Activated CD4-positive, alpha-beta T cell treated with anti-CD3 and anti-CD28 coated beads, Interleukin-10, Interleukin-2, amounts not matched to agents 100 ng/mL and 50 ng/mL, durations not matched to agents 16 hours and 8 hours (primary cell): ENCODE results near the gene ACLY.

ENCODE experiments used
- DNase-seq: peaks from one replicate; pipeline ENCODE4 v3.0.0-alpha.2; 2020

ACLY gene

DNA sequence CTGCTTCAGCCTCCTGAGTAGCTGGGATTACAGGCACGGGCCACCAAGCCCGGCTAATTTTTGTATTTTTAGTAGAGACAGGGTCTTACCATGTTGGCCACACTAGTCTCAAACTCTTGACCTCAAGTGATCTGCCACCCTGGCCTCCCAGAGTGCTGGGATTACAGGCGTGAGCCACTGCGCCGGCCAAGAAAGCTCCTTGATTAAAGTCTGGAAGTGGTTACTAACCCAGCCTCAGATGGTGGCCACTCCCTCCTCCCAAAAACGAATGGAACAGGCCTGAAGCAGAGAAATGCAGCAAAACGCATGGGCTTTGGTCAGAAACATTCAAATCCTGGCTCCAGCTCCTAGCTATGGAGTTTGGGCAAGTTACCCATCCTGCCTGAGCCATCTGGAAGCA, 94.7 kb downstream of the ACLY start:
- no peak for DNase-seq

DNA sequence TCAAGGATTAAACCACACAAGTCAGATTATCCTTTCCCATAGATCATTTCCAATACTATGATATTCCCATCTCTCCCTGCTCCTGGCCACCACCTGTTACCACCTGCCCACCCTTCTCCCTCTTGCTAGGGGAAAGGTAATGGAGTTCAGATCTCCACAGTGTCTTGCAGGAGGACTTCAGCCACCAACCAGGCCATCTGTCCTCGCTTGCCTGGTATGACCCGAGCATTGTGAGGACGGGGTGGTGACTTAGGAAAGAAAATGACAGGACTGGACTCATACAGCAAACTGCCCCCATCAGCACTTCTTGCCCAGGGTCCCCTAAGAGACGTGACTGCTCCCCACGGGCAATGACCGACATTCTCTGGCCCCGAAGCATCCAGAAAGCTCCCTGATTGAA, 95.2 kb downstream of the ACLY start:
- no peak for DNase-seq

DNA sequence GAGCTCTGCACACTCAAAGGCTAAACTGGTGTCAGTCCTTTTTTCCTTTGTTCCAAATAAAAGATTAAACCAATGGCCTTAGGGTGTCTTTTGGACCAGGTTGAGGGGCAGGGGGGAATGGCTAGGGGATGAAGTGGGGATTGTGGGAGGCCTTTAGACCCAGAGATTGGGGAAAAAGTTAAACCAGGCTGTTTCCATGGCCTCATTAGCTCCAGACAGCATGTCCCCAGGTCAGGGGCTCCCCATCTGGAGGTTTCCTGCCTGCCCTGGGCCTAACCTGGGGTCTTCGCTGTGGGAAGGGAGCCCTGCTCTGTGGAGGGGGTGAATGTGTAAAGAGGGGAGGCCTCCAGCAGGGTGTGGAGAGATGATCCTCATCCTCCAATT, 95.6 kb downstream of the ACLY start:
- DNase-seq = no peak

DNA sequence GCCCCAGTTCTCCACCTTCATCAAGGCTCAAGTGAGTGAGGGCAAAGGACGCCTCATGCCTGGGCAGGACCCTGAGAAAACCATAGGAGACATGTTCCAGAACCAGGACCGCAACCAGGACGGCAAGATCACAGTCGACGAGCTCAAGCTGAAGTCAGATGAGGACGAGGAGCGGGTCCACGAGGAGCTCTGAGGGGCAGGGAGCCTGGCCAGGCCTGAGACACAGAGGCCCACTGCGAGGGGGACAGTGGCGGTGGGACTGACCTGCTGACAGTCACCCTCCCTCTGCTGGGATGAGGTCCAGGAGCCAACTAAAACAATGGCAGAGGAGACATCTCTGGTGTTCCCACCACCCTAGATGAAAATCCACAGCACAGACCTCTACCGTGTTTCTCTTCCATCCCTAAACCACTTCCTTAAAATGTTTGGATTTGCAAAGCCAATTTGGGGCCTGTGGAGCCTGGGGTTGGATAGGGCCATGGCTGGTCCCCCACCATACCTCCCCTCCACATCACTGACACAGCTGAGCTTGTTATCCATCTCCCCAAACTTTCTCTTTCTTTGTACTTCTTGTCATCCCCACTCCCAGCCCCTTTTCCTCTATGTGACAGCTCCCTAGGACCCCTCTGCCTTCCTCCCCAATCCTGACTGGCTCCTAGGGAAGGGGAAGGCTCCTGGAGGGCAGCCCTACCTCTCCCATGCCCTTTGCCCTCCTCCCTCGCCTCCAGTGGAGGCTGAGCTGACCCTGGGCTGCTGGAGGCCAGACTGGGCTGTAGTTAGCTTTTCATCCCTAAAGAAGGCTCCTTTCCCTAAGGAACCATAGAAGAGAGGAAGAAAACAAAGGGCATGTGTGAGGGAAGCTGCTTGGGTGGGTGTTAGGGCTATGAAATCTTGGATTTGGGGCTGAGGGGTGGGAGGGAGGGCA, 96.3 kb downstream of the ACLY start:
- no peak for DNase-seq

DNA sequence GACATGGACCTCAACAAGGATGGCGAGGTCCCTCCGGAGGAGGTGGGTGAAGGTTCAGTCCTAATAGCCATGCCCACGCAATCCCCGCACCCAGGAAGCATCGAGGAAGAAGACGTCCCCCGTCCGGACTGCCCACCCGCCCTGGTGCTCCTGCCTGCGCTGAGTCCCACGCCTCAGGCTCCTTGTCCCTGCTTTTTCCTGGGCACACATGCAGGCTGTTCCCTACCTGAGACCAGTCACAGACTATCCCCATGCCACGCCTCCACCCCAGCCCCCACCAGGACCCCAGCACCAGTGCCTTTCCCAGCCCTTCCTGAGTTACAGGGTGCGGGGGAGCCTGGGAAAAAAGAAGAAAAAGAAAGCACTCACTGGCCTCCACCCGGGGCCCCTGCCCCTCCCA, 97.0 kb downstream of the ACLY start:
- DNase-seq = no peak

DNA sequence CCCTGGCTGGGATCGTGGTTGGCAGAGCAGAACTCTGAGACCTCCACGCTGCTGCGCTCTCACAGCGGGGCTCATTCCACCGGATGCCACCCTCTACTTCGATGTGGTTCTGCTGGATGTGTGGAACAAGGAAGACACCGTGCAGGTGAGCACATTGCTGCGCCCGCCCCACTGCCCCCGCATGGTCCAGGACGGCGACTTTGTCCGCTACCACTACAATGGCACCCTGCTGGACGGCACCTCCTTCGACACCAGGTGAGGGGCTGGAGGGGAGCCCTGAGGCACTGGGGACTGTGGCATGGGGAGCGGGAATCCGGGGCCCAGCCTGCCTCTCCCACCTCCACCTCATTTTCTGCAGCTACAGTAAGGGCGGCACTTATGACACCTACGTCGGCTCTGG, 100.7 kb downstream of the ACLY start:
- DNase-seq = no peak
